ENCODE data around the gene PFKFB4.
A peak's percentile ranks its signal among the peaks of the same experiment; 100 is the strongest.

PFKFB4 gene

GRCh38 chr3:48595075-48595525, 38.5 kb upstream of the PFKFB4 start, which contains the start of gene COL7A1:
TSS of gene COL7A1 (minus strand) at chr3:48595329. CDS start at chr3:48595159, 170 bp downstream.
- no peak within 1 kb of the TSS; the same call in 1 of the 2 replicates for H3K27ac ChIP-seq (ENCODE audit: extremely low read depth, low read depth, low read length)
- H3K4me1 ChIP-seq (ENCODE audit: control insufficient read depth, insufficient read depth, low read length), result no peaks in the 10 kb centered on the region; the same call in 1 of the 2 replicates
- peaks cover 0 to 34% of the 10 kb centered on the region in 2 experiments; a peak in 1 of 3 replicates for H3K36me3 ChIP-seq (ENCODE audit: control insufficient read depth in 2 of 2, insufficient read depth in 1 of 2, low read length in 2 of 2)
- TF ChIP-seq REPIN1 (tag by site-specific recombination; IDR thresholded peaks at IDR 0.05; ENCODE audit: low read depth) (no peak), ZNF311 (tag by site-specific recombination; IDR thresholded peaks at IDR 0.05; ENCODE audit: borderline replicate concordance) (no peak), GFI1B (tag by site-specific recombination; IDR thresholded peaks at IDR 0.05) (no peak), ZBTB44 (tag by site-specific recombination; IDR thresholded peaks at IDR 0.05) (no peak), ZFP3 (tag by site-specific recombination; IDR thresholded peaks at IDR 0.05; ENCODE audit: low read depth) (no peak), ZNF248 (tag by site-specific recombination; IDR thresholded peaks at IDR 0.05) (no peak), ZNF146 (tag by site-specific recombination; IDR thresholded peaks at IDR 0.05) (no peak), ZIC2 (tag by site-specific recombination; IDR thresholded peaks at IDR 0.05) (no peak), ZNF658 (tag by site-specific recombination; IDR thresholded peaks at IDR 0.05) (no peak)
- ChIA-PET CTCF (no interaction called here), POLR2A (no interaction called here)
- H3K4me3 ChIP-seq (ENCODE audit: low read depth, low read length), result peak within 1 kb of the TSS; percentile 32
- H3K9me3 ChIP-seq (ENCODE audit: control insufficient read depth, insufficient read depth, low read depth, low read length), result no peaks in the 10 kb centered on the region

GRCh38 chr3:48594417-48595049, 37.9 kb upstream of the PFKFB4 start:
- Histone ChIP-seq H3K9me3 (ENCODE audit: control insufficient read depth, insufficient read depth, low read depth, low read length) (no peaks in the 10 kb centered on the region), H3K4me3 (ENCODE audit: low read depth, low read length) (peak overlapping the region; percentile 32), H3K4me1 (ENCODE audit: control insufficient read depth, insufficient read depth, low read length) (no peaks in the 10 kb centered on the region; the same call in 1 of the 2 replicates), H3K27ac (ENCODE audit: extremely low read depth, low read depth, low read length) (no peak overlapping the region), H3K36me3 (ENCODE audit: control insufficient read depth in 2 of 2, insufficient read depth in 1 of 2, low read length in 2 of 2) (peaks cover 0 to 28% of the 10 kb centered on the region in 2 experiments; a peak in 1 of 3 replicates)
- POLR2A ChIA-PET, result no interaction called here
- TF ChIP-seq PRDM4 (tag by site-specific recombination; IDR thresholded peaks at IDR 0.05) (no peak), ZBTB17 (tag by site-specific recombination; IDR thresholded peaks at IDR 0.05) (no peak), ZNF660 (tag by site-specific recombination; IDR thresholded peaks at IDR 0.05) (no peak), GLI2 (tag by site-specific recombination; IDR thresholded peaks at IDR 0.05; ENCODE audit: borderline replicate concordance, low read depth) (no peak), ZNF837 (tag by site-specific recombination; IDR thresholded peaks at IDR 0.05) (no peak), ZBTB21 (tag by site-specific recombination; IDR thresholded peaks at IDR 0.05) (no peak), ZNF311 (tag by site-specific recombination; IDR thresholded peaks at IDR 0.05; ENCODE audit: borderline replicate concordance) (no peak), ZNF248 (tag by site-specific recombination; IDR thresholded peaks at IDR 0.05) (no peak), GLIS1 (tag by site-specific recombination; IDR thresholded peaks at IDR 0.05) (no peak), TRIM28 (IDR thresholded peaks at IDR 0.05; ENCODE audit: borderline replicate concordance, low read length) (no peak), ZNF747 (tag by site-specific recombination; IDR thresholded peaks at IDR 0.05) (no peak), AEBP2 (tag by site-specific recombination; IDR thresholded peaks at IDR 0.05; ENCODE audit: borderline replicate concordance) (no peak), ZNF510 (tag by site-specific recombination; IDR thresholded peaks at IDR 0.05; ENCODE audit: insufficient replicate concordance) (no peak)
- CTCF ChIA-PET, result no interaction called here
